IMR-90 (cell line): Measurements from ENCODE around the gene DLX3. TPM values are rescaled to one million over a fixed set of nuclear protein-coding genes. Genes with fewer than 3 reads are reported as not detected.

Experiments
- ATAC-seq: fragments of 200-7000 bp; cut with Tn5 transposase; 2 replicates; pipeline ENCODE4 v1.9.1; 2020; ENCODE audit warnings: low read depth, mild to moderate bottlenecking, moderate library complexity
- BruUV-seq: library from RNA; stranded (reverse); fragments of 400-500 nt; replicated peaks from 2 replicates; lab custom pipeline; 2021; lab: Mats Ljungman, UMichigan
- CTCF ChIA-PET: fragments of 300-600 bp; formaldehyde crosslinking; extraction: SDS; loops from one replicate; lab custom pipeline; 2021; ENCODE audit warnings: antibody characterized with exemption; lab: Yijun Ruan, JAX
- POLR2A ChIA-PET: fragments of 300-600 bp; sonication (Branson Sonifier 250); formaldehyde crosslinking; loops from one replicate; lab custom pipeline; 2022; ENCODE audit warnings: antibody characterized with exemption; ENCODE audit not compliant: unreplicated experiment; lab: Charles Lee
- DNase-seq: peaks from one replicate; pipeline ENCODE4 v3.0.0; 2013
- H2AFZ ChIP-seq: replicated peaks from 2 replicates; pipeline ENCODE3; 2013; ENCODE audit warnings: low read length, mild to moderate bottlenecking; ENCODE audit not compliant: poor library complexity
- H2AK5ac ChIP-seq: 2 replicates; pipeline ENCODE4 v1.6.1; 2013; ENCODE audit warnings: low read depth, low read length, inconsistent platforms
- H2AK9ac ChIP-seq: replicated peaks from 2 replicates; pipeline ENCODE3; 2013; ENCODE audit warnings: mild to moderate bottlenecking, low read depth, low read length, moderate library complexity; ENCODE audit not compliant: poor library complexity
- H2BK120ac ChIP-seq: 2 replicates; pipeline ENCODE4 v1.6.1; 2013; ENCODE audit warnings: low read depth, low read length, inconsistent platforms
- H2BK15ac ChIP-seq: 3 replicates; pipeline ENCODE4 v1.6.1; 2013; ENCODE audit warnings: low read depth, low read length, inconsistent platforms
- H2BK20ac ChIP-seq: 2 replicates; pipeline ENCODE4 v1.6.1; 2013; ENCODE audit warnings: low read depth, mild to moderate bottlenecking, inconsistent platforms, low read length, moderate library complexity
- H2BK5ac ChIP-seq: 2 replicates; pipeline ENCODE4 v1.6.1; 2013; ENCODE audit warnings: mild to moderate bottlenecking, low read depth, low read length, inconsistent platforms; ENCODE audit not compliant: poor library complexity, severe bottlenecking
- H3K14ac ChIP-seq: replicated peaks from 2 replicates; pipeline ENCODE4 v1.6.1; 2013; ENCODE audit warnings: low read depth, low read length, inconsistent platforms
- H3K18ac ChIP-seq: 2 replicates; pipeline ENCODE4 v1.6.1; 2013; ENCODE audit warnings: low read depth, low read length, control low read depth
- H3K23ac ChIP-seq: 2 replicates; pipeline ENCODE4 v1.6.1; 2013; ENCODE audit warnings: low read depth, low read length, inconsistent platforms
- H3K27ac ChIP-seq: 2 replicates; pipeline ENCODE4 v1.5.1; 2013; ENCODE audit warnings: mild to moderate bottlenecking, control low read depth, low read length; ENCODE audit not compliant: insufficient read depth
- H3K27me3 ChIP-seq: 2 replicates; pipeline ENCODE4 v1.6.1; 2013; ENCODE audit warnings: low read length; ENCODE audit not compliant: control insufficient read depth, insufficient read depth
- H3K36me3 ChIP-seq: 2 replicates; pipeline ENCODE4 v1.6.1; 2013; ENCODE audit warnings: low read length, mixed read lengths; ENCODE audit not compliant: control insufficient read depth, insufficient read depth
- H3K4ac ChIP-seq: 2 replicates; pipeline ENCODE4 v1.6.1; 2013; ENCODE audit warnings: low read depth, low read length, inconsistent platforms
- H3K4me1 ChIP-seq: 2 replicates; pipeline ENCODE4 v1.6.1; 2013; ENCODE audit warnings: low read length, mixed read lengths; ENCODE audit not compliant: control insufficient read depth, insufficient read depth
- H3K4me2 ChIP-seq: 2 replicates; pipeline ENCODE4 v1.6.1; 2013; ENCODE audit warnings: low read depth, mild to moderate bottlenecking, control low read depth, low read length, moderate library complexity
- H3K4me3 ChIP-seq: 2 replicates; pipeline ENCODE4 v1.5.1; 2013; ENCODE audit warnings: low read depth, mild to moderate bottlenecking, control low read depth, low read length, moderate library complexity; ENCODE audit not compliant: insufficient read depth
- H3K56ac ChIP-seq: 2 replicates; pipeline ENCODE4 v1.6.1; 2013; ENCODE audit warnings: low read length, inconsistent platforms; ENCODE audit not compliant: insufficient read depth; ENCODE audit errors: extremely low read depth
- H3K79me1 ChIP-seq, 2 experiments: 2 replicates each; pipeline ENCODE4 v1.6.1; 2013; ENCODE audit warnings: low read length in 2 of 2, inconsistent platforms in 1 of 2, low read depth in 1 of 2
- H3K9ac ChIP-seq: 2 replicates; pipeline ENCODE4 v1.6.1; 2013; ENCODE audit warnings: low read depth, low read length, control low read depth
- H3K9me1 ChIP-seq: 2 replicates; pipeline ENCODE4 v1.6.1; 2013; ENCODE audit warnings: low read length, inconsistent platforms; ENCODE audit not compliant: insufficient read depth
- H3K9me3 ChIP-seq: 2 replicates; pipeline ENCODE4 v1.6.1; 2013; ENCODE audit warnings: low read length; ENCODE audit not compliant: control insufficient read depth, insufficient read depth
- H4K20me1 ChIP-seq: 2 replicates; pipeline ENCODE4 v1.6.1; 2013; ENCODE audit warnings: low read length, inconsistent platforms; ENCODE audit not compliant: insufficient read depth
- H4K5ac ChIP-seq: 2 replicates; pipeline ENCODE4 v1.6.1; 2013; ENCODE audit warnings: mild to moderate bottlenecking, low read depth, low read length, control low read depth
- H4K8ac ChIP-seq, 2 experiments: 2 replicates each; pipeline ENCODE4 v1.6.1; 2013; ENCODE audit warnings: low read depth in 2 of 2, low read length in 2 of 2, control low read depth in 1 of 2, inconsistent platforms in 1 of 2
- H4K91ac ChIP-seq: 2 replicates; pipeline ENCODE4 v1.6.1; 2013; ENCODE audit warnings: low read depth, low read length, inconsistent platforms; ENCODE audit not compliant: insufficient read depth
- BHLHE40 ChIP-seq: fragments of 150-350 bp; IDR thresholded peaks from 2 replicates; pipeline ENCODE4 v1.6.1; 2016; ENCODE audit warnings: mild to moderate bottlenecking, low read depth, low read length
- CEBPB ChIP-seq: IDR thresholded peaks from 2 replicates; pipeline ENCODE4 v1.6.1; 2012; ENCODE audit warnings: low read depth, low read length, improper control_type of control experiment
- CHD1 ChIP-seq: IDR thresholded peaks from 2 replicates; pipeline ENCODE4 v1.6.1; 2012; ENCODE audit warnings: low read depth, low read length, improper control_type of control experiment
- CTCF ChIP-seq: conservative IDR thresholded peaks from 2 replicates; pipeline ENCODE4 v1.5.1; 2012; ENCODE audit warnings: mild to moderate bottlenecking, low read depth, low read length, improper control_type of control experiment
- ELK1 ChIP-seq: fragments of 150-350 bp; IDR thresholded peaks from 2 replicates; pipeline ENCODE4 v1.6.1; 2016; ENCODE audit warnings: low read depth, mild to moderate bottlenecking, low read length, moderate library complexity, borderline replicate concordance
- FOS ChIP-seq: fragments of 150-350 bp; IDR thresholded peaks from 2 replicates; pipeline ENCODE4 v1.6.1; 2016; ENCODE audit warnings: low read depth, low read length
- MAFK ChIP-seq: IDR thresholded peaks from 2 replicates; pipeline ENCODE4 v1.6.1; 2012; ENCODE audit warnings: low read depth, low read length, improper control_type of control experiment
- MAZ ChIP-seq: IDR thresholded peaks from 2 replicates; pipeline ENCODE4 v1.6.1; 2012; ENCODE audit warnings: low read depth, mild to moderate bottlenecking, low read length, improper control_type of control experiment, moderate library complexity, borderline replicate concordance
- MXI1 ChIP-seq: IDR thresholded peaks from 2 replicates; pipeline ENCODE4 v1.6.1; 2012; ENCODE audit warnings: low read depth, mild to moderate bottlenecking, low read length, moderate library complexity, borderline replicate concordance
- NFE2L2 ChIP-seq: fragments of 150-350 bp; IDR thresholded peaks from 2 replicates; pipeline ENCODE4 v1.6.1; 2016; ENCODE audit warnings: low read depth, mild to moderate bottlenecking, low read length
- POLR2A ChIP-seq: IDR thresholded peaks from 2 replicates; pipeline ENCODE4 v1.6.1; 2012; ENCODE audit warnings: mild to moderate bottlenecking, low read depth, low read length
- RAD21 ChIP-seq: IDR thresholded peaks from 2 replicates; pipeline ENCODE4 v1.6.1; 2012; ENCODE audit warnings: low read length, improper control_type of control experiment
- RCOR1 ChIP-seq: IDR thresholded peaks from 2 replicates; pipeline ENCODE4 v1.6.1; 2012; ENCODE audit warnings: mild to moderate bottlenecking, low read length, improper control_type of control experiment; ENCODE audit not compliant: insufficient replicate concordance
- RFX5 ChIP-seq: IDR thresholded peaks from 2 replicates; pipeline ENCODE4 v1.8.0; 2012; ENCODE audit warnings: low read depth, mild to moderate bottlenecking, low read length, moderate library complexity
- SMC3 ChIP-seq: fragments of 150-350 bp; IDR thresholded peaks from 2 replicates; pipeline ENCODE4 v1.6.1; 2016; ENCODE audit warnings: low read depth, mild to moderate bottlenecking, antibody characterized with exemption, low read length, moderate library complexity
- USF2 ChIP-seq: fragments of 150-350 bp; IDR thresholded peaks from 2 replicates; pipeline ENCODE4 v1.6.1; 2017; ENCODE audit warnings: mild to moderate bottlenecking, antibody characterized with exemption, low read length, low read depth
- WGBS, 2 experiments: methylation state at CpG; one replicate each; pipeline versions ENCODE4 v1.1.5 to v1.1.7; 2013; ENCODE audit warnings: missing lambda C conversion rate in 2 of 2; ENCODE audit not compliant: insufficient read length in 1 of 2; ENCODE audit errors: extremely low coverage in 2 of 2; 5-methylcytosine and 5-hydroxymethylcytosine counted together
- dilution Hi-C: fragments of 300-500 bp; cut with HindIII; formaldehyde crosslinking; loops from one replicate; pipeline ENCODE4 v1.14.3; 2018; ENCODE audit warnings: low sequenced_read_pairs; ENCODE audit not compliant: unreplicated experiment
- in situ Hi-C: fragments of 300-500 bp; cut with MboI; formaldehyde crosslinking; loops from 3 replicates; pipeline ENCODE4 v1.14.3; 2019; ENCODE audit warnings: low sequenced_read_pairs, inconsistent platforms, mixed read lengths
- intact Hi-C: fragments of 100-400 bp; cut with micrococcal nuclease; formaldehyde crosslinking; loops from 2 replicates; pipeline ENCODE4 v1.10.0; 2022
- polyA plus RNA-seq, 3 experiments: library from polyadenylated mRNA; depleted of rRNA; stranded (reverse); fragments of >200 nt; gene quantifications; 2 replicates each; pipeline ENCODE4 v1.2.3, GENCODE V29; 2012; ENCODE audit warnings: low replicate concordance in 1 of 3
- total RNA-seq: library from RNA; depleted of rRNA; stranded (reverse); fragments of >200 nt; gene quantifications from 2 replicates; pipeline ENCODE4 v1.2.3, GENCODE V29; 2012

Gene DLX3
- total and polyA plus RNA-seq, 2 of the 4 experiments (the other 2 are of a cell fraction) = not detected

DNA sequence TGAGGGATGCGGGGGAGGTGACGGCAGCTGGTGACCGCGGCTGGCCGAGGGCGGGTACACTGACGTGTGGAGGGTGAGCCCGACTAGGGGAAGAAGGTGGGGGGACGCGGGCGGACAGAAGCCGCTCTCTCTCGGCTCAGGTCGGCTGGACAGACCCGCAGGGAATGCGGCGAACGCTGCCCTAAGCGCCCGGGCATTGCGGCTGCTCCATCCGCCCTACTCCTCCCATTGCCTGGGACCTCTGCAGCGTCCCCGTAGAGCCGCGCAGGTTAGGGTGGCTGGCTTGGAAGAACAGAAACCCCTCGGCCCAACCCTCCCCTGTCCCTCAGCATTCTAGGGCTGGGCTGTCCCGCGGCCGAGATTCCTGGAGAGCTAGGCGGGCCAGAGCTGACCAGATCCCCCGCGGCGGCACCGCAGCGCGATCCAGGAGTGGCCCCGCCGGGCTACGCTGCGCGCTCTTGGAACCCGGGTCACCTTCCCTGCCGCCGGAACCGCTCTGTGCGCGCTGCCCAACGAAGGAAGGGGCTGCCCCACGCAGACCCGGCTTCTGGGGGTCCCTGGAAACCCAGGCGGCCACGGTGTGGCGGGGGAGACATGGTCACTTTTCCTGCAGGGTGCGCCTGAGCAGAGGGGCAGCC is 23.1 kb downstream of the DLX3 start:
- no peak overlapping the region for H3K4ac ChIP-seq
- H2BK5ac ChIP-seq = no peak overlapping the region
- in situ Hi-C loops (no loop called here), intact Hi-C loops (no loop called here), dilution Hi-C loops (no loop called here)
- no peak overlapping the region for H3K18ac ChIP-seq
- ATAC-seq (no peak), DNase-seq (no peak)
- H3K23ac ChIP-seq = no peak overlapping the region
- H3K4me3 ChIP-seq = no peak overlapping the region
- H3K27ac ChIP-seq = no peak overlapping the region
- no peaks in the 10 kb centered on the region for H3K79me1 ChIP-seq
- BruUV-seq = no TSS peak
- ChIA-PET POLR2A (no interaction called here), CTCF (no interaction called here)
- no peaks in the 10 kb centered on the region for H3K4me1 ChIP-seq
- peak overlapping the region; percentile 42 for H2AFZ ChIP-seq
- H4K91ac ChIP-seq = no peak overlapping the region
- H3K4me2 ChIP-seq = no peak overlapping the region
- H2AK5ac ChIP-seq = no peak overlapping the region
- H2AK9ac ChIP-seq = no peak overlapping the region
- TF ChIP-seq CEBPB = no peak
- no peak for TF ChIP-seq CTCF
- no peak for TF ChIP-seq RAD21
- TF ChIP-seq ELK1 = no peak
- TF ChIP-seq CHD1 = no peak
- TF ChIP-seq POLR2A = no peak
- no peak for TF ChIP-seq USF2
- no peak for TF ChIP-seq NFE2L2
- TF ChIP-seq RCOR1 = no peak
- no peak for TF ChIP-seq MAFK
- TF ChIP-seq FOS = no peak
- TF ChIP-seq RFX5 = no peak
- no peak for TF ChIP-seq MAZ
- TF ChIP-seq BHLHE40 = no peak
- TF ChIP-seq SMC3 = no peak
- TF ChIP-seq MXI1 = no peak
- H3K9me3 ChIP-seq = peaks cover 13% of the 10 kb centered on the region
- H2BK20ac ChIP-seq = no peak overlapping the region
- no peaks in the 10 kb centered on the region for H3K36me3 ChIP-seq
- H3K9ac ChIP-seq = no peak overlapping the region
- no peaks in the 10 kb centered on the region for H3K9me1 ChIP-seq
- H2BK15ac ChIP-seq = no peak overlapping the region
- no peak overlapping the region for H4K5ac ChIP-seq
- H4K20me1 ChIP-seq = no peaks in the 10 kb centered on the region; the same call in none of the 2 replicates
- H2BK120ac ChIP-seq = no peak overlapping the region
- H3K14ac ChIP-seq = no peak overlapping the region
- H4K8ac ChIP-seq = no peak overlapping the region
- 5% methylated on average over 25 of the region's 55 CpGs; no CpG with 5 or more reads in 1 of the 2 experiments for WGBS, 2 experiments
- no peak overlapping the region for H3K56ac ChIP-seq
- H3K27me3 ChIP-seq = peaks cover 98% of the 10 kb centered on the region
